ENCODE measurements around the gene OR10J1.

OR10J1 gene

DNA sequence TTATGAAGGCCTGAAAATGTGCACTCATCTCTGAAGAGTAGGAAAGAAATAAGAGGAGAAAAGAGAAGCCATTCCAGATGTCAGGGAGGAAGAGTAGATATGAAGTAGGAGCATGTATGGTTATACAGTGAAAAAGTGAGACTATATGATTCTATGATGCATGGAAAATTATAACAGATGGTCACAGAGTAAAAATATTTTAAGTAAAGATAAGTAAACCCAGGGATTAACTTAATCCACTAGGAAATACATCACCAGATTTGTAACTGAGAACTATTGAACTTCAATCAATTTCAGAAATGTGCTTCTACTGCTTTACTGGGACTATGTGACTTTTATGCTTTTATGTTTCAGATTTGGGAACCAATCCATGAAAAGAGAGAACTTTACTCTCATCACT lies at the start of gene OR10J1:
TSS of gene OR10J1 (plus strand) at position 301 of the 400 bp plus-strand sequence. CDS start at position 371, 70 bp downstream.
- Histone ChIP-seq H3K9me3 (ENCODE audit: control insufficient read depth in 2 of 2, low read length in 2 of 2) (no peaks in the 10 kb centered on the region), H3K4me3 (ENCODE audit: low read length in 2 of 2) (no peak within 1 kb of the TSS), H3K4me1 (ENCODE audit: control insufficient read depth, insufficient read depth, low read length) (no peaks in the 10 kb centered on the region), H3K27me3 (ENCODE audit: control insufficient read depth in 1 of 2, insufficient read depth in 2 of 2, low read length in 2 of 2) (no peaks in the 10 kb centered on the region), H3K36me3 (ENCODE audit: control insufficient read depth in 2 of 2, insufficient read depth in 2 of 2, low read length in 2 of 2) (no peaks in the 10 kb centered on the region), H3K27ac (ENCODE audit: low read length) (no peak within 1 kb of the TSS), H3K9ac (ENCODE audit: low read length in 2 of 2) (no peak within 1 kb of the TSS)

DNA sequence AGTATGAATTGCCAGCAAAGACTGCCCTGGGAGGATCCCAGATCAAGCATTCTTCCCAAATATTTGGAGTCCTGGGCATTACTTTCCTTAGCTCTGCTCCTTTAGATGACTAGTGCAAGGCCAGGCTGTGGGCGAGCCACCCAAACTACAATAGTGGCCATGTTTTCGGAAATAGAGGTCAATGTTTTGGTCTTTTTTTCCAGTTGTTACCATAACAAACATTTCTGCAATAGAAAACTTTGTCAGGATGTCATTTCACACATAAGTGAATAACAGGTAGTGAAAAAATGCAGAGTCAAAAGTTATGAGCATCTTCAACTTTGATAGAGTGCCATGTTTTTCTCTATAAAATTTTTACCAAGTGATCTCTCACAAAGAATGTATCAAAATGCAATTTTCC lies 32.7 kb upstream of the OR10J1 start:
- Histone ChIP-seq H3K9ac (ENCODE audit: low read length in 2 of 2) (no peak overlapping the region), H3K27ac (ENCODE audit: low read length) (no peak overlapping the region), H3K9me3 (ENCODE audit: control insufficient read depth in 2 of 2, low read length in 2 of 2) (peaks cover 0 to 7% of the 10 kb centered on the region in 2 donors), H3K4me3 (ENCODE audit: low read length in 2 of 2) (no peak overlapping the region), H3K27me3 (ENCODE audit: control insufficient read depth in 1 of 2, insufficient read depth in 2 of 2, low read length in 2 of 2) (no peaks in the 10 kb centered on the region), H3K4me1 (ENCODE audit: control insufficient read depth, insufficient read depth, low read length) (no peaks in the 10 kb centered on the region), H3K36me3 (ENCODE audit: control insufficient read depth in 2 of 2, insufficient read depth in 2 of 2, low read length in 2 of 2) (no peaks in the 10 kb centered on the region)

DNA sequence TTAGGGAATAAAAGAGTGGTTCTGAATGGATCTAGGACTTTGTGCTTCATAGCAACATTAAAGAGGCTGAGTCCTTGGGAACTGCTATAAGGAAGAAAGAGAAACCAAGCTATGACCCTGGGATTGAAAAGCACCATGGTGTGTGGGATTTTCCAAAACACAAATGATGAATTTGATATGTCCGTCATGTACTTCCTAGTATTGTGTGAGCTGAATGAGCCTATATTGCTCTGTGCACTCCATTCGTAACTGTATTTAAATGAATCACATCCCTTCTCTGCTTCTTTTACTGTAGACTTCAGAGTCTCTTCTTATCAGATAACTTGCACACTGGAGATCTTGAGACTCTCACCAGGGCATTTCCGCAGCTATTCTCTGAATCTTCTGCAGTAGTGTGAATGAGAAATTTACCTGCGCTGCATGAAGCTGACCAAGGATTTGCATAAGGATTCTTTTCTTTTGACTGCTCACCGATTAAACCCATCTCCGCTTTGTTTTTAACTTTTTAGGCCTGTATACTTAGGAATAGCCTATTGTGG lies 30.6 kb upstream of the OR10J1 start:
- no peaks in the 10 kb centered on the region for H3K27me3 ChIP-seq (ENCODE audit: control insufficient read depth in 1 of 2, insufficient read depth in 2 of 2, low read length in 2 of 2)
- no peak overlapping the region for H3K27ac ChIP-seq (ENCODE audit: low read length)
- no peaks in the 10 kb centered on the region for H3K36me3 ChIP-seq (ENCODE audit: control insufficient read depth in 2 of 2, insufficient read depth in 2 of 2, low read length in 2 of 2)
- no peak overlapping the region for H3K9ac ChIP-seq (ENCODE audit: low read length in 2 of 2)
- no peak overlapping the region for H3K4me3 ChIP-seq (ENCODE audit: low read length in 2 of 2)
- peaks cover 0 to 7% of the 10 kb centered on the region in 2 donors for H3K9me3 ChIP-seq (ENCODE audit: control insufficient read depth in 2 of 2, low read length in 2 of 2)
- no peaks in the 10 kb centered on the region for H3K4me1 ChIP-seq (ENCODE audit: control insufficient read depth, insufficient read depth, low read length)

GRCh38 chr1:159421821-159422220 lies 17.7 kb upstream of the OR10J1 start:
- Histone ChIP-seq H3K36me3 (ENCODE audit: control insufficient read depth in 2 of 2, insufficient read depth in 2 of 2, low read length in 2 of 2) (no peaks in the 10 kb centered on the region), H3K4me1 (ENCODE audit: control insufficient read depth, insufficient read depth, low read length) (no peaks in the 10 kb centered on the region), H3K27me3 (ENCODE audit: control insufficient read depth in 1 of 2, insufficient read depth in 2 of 2, low read length in 2 of 2) (no peaks in the 10 kb centered on the region), H3K27ac (ENCODE audit: low read length) (no peak overlapping the region), H3K4me3 (ENCODE audit: low read length in 2 of 2) (no peak overlapping the region), H3K9ac (ENCODE audit: low read length in 2 of 2) (no peak overlapping the region), H3K9me3 (ENCODE audit: control insufficient read depth in 2 of 2, low read length in 2 of 2) (peaks cover 2 to 13% of the 10 kb centered on the region in 2 donors)

DNA sequence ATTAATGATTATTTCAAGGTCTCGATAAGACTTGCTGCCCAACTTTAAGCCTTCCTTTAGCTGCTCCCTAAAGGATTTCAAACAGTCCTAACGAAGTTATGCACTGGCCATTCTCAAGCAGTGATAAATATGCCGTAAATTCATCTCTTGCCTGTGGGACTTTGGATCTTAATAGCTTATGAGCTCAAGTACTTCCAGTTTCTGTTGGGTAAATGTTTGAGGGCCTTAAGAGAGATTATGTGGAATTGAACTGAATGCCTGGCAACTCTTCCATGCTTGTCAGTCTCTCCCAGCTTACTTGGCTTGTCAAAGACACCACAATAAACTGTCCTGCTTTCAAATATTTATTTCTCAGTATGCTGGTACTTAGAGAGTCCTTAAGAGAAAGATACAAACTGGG lies 11.0 kb upstream of the OR10J1 start:
- Histone ChIP-seq H3K27ac (ENCODE audit: low read length) (no peak overlapping the region), H3K9ac (ENCODE audit: low read length in 2 of 2) (no peak overlapping the region), H3K4me3 (ENCODE audit: low read length in 2 of 2) (no peak overlapping the region), H3K9me3 (ENCODE audit: control insufficient read depth in 2 of 2, low read length in 2 of 2) (peaks cover 0 to 2% of the 10 kb centered on the region in 2 donors), H3K36me3 (ENCODE audit: control insufficient read depth in 2 of 2, insufficient read depth in 2 of 2, low read length in 2 of 2) (no peaks in the 10 kb centered on the region), H3K4me1 (ENCODE audit: control insufficient read depth, insufficient read depth, low read length) (no peaks in the 10 kb centered on the region), H3K27me3 (ENCODE audit: control insufficient read depth in 1 of 2, insufficient read depth in 2 of 2, low read length in 2 of 2) (peaks cover 0 to 2% of the 10 kb centered on the region in 2 donors)

- Histone ChIP-seq H3K9ac (ENCODE audit: low read length in 2 of 2) (no peak overlapping the region), H3K27me3 (ENCODE audit: control insufficient read depth in 1 of 2, insufficient read depth in 2 of 2, low read length in 2 of 2) (peaks cover 0 to 2% of the 10 kb centered on the region in 2 donors), H3K4me3 (ENCODE audit: low read length in 2 of 2) (no peak overlapping the region), H3K36me3 (ENCODE audit: control insufficient read depth in 2 of 2, insufficient read depth in 2 of 2, low read length in 2 of 2) (no peaks in the 10 kb centered on the region), H3K27ac (ENCODE audit: low read length) (no peak overlapping the region), H3K4me1 (ENCODE audit: control insufficient read depth, insufficient read depth, low read length) (no peaks in the 10 kb centered on the region), H3K9me3 (ENCODE audit: control insufficient read depth in 2 of 2, low read length in 2 of 2) (peaks cover 0 to 2% of the 10 kb centered on the region in 2 donors)
Observed at GRCh38 chr1:159429074-159429861, 10.3 kb upstream of the OR10J1 start.

- Histone ChIP-seq H3K4me3 (ENCODE audit: low read length in 2 of 2) (no peak overlapping the region), H3K9ac (ENCODE audit: low read length in 2 of 2) (no peak overlapping the region), H3K9me3 (ENCODE audit: control insufficient read depth in 2 of 2, low read length in 2 of 2) (peaks cover 0 to 2% of the 10 kb centered on the region in 2 donors), H3K36me3 (ENCODE audit: control insufficient read depth in 2 of 2, insufficient read depth in 2 of 2, low read length in 2 of 2) (no peaks in the 10 kb centered on the region), H3K27ac (ENCODE audit: low read length) (no peak overlapping the region), H3K27me3 (ENCODE audit: control insufficient read depth in 1 of 2, insufficient read depth in 2 of 2, low read length in 2 of 2) (peaks cover 0 to 2% of the 10 kb centered on the region in 2 donors), H3K4me1 (ENCODE audit: control insufficient read depth, insufficient read depth, low read length) (no peaks in the 10 kb centered on the region)
Observed at GRCh38 chr1:159430985-159431384, 8.5 kb upstream of the OR10J1 start.

DNA sequence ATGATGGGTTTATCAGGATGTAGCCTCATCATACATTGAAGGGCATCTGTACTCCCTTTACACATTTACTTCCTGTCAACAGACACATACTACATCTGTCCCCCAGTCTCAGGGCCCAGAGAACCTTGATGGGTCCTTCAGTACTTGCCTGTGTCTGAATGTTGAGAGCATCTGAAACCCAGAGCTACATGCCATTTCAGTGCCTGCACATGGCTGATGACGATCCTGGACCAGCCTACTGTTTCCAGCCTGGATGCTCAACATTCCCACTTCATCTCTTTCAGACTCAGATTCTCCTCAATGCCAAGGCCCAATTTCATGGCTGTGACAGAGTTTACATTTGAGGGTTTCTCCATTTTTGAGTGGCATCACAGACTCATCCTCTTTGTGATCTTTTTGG lies 7.6 kb upstream of the OR10J1 start, which contains the start of gene OR10J4:
TSS of gene OR10J4 (plus strand) at position 301 of the 400 bp plus-strand sequence.
- no peaks in the 10 kb centered on the region for H3K36me3 ChIP-seq (ENCODE audit: control insufficient read depth in 2 of 2, insufficient read depth in 2 of 2, low read length in 2 of 2)
- H3K27me3 ChIP-seq (ENCODE audit: control insufficient read depth in 1 of 2, insufficient read depth in 2 of 2, low read length in 2 of 2), result peaks cover 0 to 2% of the 10 kb centered on the region in 2 donors
- no peaks in the 10 kb centered on the region for H3K4me1 ChIP-seq (ENCODE audit: control insufficient read depth, insufficient read depth, low read length)
- no peak within 1 kb of the TSS for H3K4me3 ChIP-seq (ENCODE audit: low read length in 2 of 2)
- H3K27ac ChIP-seq (ENCODE audit: low read length), result no peak within 1 kb of the TSS
- peaks cover 0 to 2% of the 10 kb centered on the region in 2 donors for H3K9me3 ChIP-seq (ENCODE audit: control insufficient read depth in 2 of 2, low read length in 2 of 2)
- H3K9ac ChIP-seq (ENCODE audit: low read length in 2 of 2), result no peak within 1 kb of the TSS

DNA sequence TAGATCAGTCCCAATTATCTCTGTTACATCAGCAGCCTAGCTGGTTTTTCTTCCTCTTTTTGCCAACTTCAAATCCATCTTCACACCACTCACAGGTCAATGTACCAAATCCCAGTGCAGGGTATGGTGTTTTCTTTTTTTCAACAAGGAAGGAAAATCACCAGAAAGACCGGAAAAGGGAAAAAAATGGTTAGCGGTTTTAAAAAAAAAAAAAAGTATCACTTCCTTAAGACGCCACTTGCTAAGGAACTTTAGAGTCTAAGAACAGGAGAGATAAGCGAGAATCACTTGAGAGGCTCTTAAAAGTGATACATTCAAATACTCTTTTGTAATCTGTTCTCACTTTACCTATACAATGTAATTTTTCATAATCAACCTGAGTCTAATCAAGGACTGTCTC lies 3.1 kb upstream of the OR10J1 start:
- no peaks in the 10 kb centered on the region for H3K27me3 ChIP-seq (ENCODE audit: control insufficient read depth in 1 of 2, insufficient read depth in 2 of 2, low read length in 2 of 2)
- H3K4me3 ChIP-seq (ENCODE audit: low read length in 2 of 2), result no peak overlapping the region
- H3K27ac ChIP-seq (ENCODE audit: low read length), result no peak overlapping the region
- H3K4me1 ChIP-seq (ENCODE audit: control insufficient read depth, insufficient read depth, low read length), result no peaks in the 10 kb centered on the region
- no peaks in the 10 kb centered on the region for H3K9me3 ChIP-seq (ENCODE audit: control insufficient read depth in 2 of 2, low read length in 2 of 2)
- no peaks in the 10 kb centered on the region for H3K36me3 ChIP-seq (ENCODE audit: control insufficient read depth in 2 of 2, insufficient read depth in 2 of 2, low read length in 2 of 2)
- no peak overlapping the region for H3K9ac ChIP-seq (ENCODE audit: low read length in 2 of 2)

DNA sequence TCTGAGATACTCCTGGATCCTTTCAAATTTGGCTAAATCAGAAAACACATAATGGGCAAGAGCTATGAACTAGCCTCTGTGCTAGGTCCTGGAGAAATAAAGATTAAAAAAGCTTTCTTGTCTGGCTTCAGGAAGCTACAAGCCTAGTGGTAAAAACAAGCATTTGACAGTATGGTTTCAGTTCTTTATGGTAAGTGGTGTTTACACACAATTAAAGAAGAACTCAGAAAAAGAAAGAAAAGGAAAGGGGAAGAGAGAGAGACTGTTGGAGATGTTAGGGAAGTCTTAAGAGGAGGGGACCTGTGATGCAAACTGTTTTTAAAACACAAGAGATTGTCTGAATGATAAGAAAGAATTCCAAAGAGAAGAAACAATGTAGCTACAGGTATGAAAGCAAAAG lies 1.8 kb downstream of the OR10J1 start:
- Histone ChIP-seq H3K36me3 (ENCODE audit: control insufficient read depth in 2 of 2, insufficient read depth in 2 of 2, low read length in 2 of 2) (no peaks in the 10 kb centered on the region), H3K4me1 (ENCODE audit: control insufficient read depth, insufficient read depth, low read length) (no peaks in the 10 kb centered on the region), H3K9me3 (ENCODE audit: control insufficient read depth in 2 of 2, low read length in 2 of 2) (no peaks in the 10 kb centered on the region), H3K27me3 (ENCODE audit: control insufficient read depth in 1 of 2, insufficient read depth in 2 of 2, low read length in 2 of 2) (no peaks in the 10 kb centered on the region), H3K9ac (ENCODE audit: low read length in 2 of 2) (no peak overlapping the region), H3K27ac (ENCODE audit: low read length) (no peak overlapping the region), H3K4me3 (ENCODE audit: low read length in 2 of 2) (no peak overlapping the region)

GRCh38 chr1:159442428-159442827 lies 2.9 kb downstream of the OR10J1 start:
- Histone ChIP-seq H3K27ac (ENCODE audit: low read length) (no peak overlapping the region), H3K4me3 (ENCODE audit: low read length in 2 of 2) (no peak overlapping the region), H3K27me3 (ENCODE audit: control insufficient read depth in 1 of 2, insufficient read depth in 2 of 2, low read length in 2 of 2) (no peaks in the 10 kb centered on the region), H3K9me3 (ENCODE audit: control insufficient read depth in 2 of 2, low read length in 2 of 2) (no peaks in the 10 kb centered on the region), H3K4me1 (ENCODE audit: control insufficient read depth, insufficient read depth, low read length) (no peaks in the 10 kb centered on the region), H3K36me3 (ENCODE audit: control insufficient read depth in 2 of 2, insufficient read depth in 2 of 2, low read length in 2 of 2) (no peaks in the 10 kb centered on the region), H3K9ac (ENCODE audit: low read length in 2 of 2) (no peak overlapping the region)

Data from stomach smooth muscle (tissue), 2 donors.